ENCODE data around the gene RHCE.
"Not testable (repeated sequence)": the region's sequence is repeated elsewhere in the genome, so short reads cannot be mapped to it uniquely, and the experiment has no call there.

RHCE gene

GRCh38 chr1:25431955-25432719, 11.5 kb upstream of the RHCE start:
- Histone ChIP-seq H3K4me1 (ENCODE audit: insufficient read depth, low read length) (peaks cover 53% of the 10 kb centered on the region), H3K4me3 (ENCODE audit: low read depth in 1 of 2, low read length in 2 of 2) (peak overlapping the region; percentile 76 to 81), H3K27me3 (ENCODE audit: control insufficient read depth in 1 of 2, insufficient read depth in 2 of 2, low read length in 2 of 2) (no peaks in the 10 kb centered on the region), H3K9me3 (ENCODE audit: low read length) (no peaks in the 10 kb centered on the region), H3K9ac (ENCODE audit: low read length) (peak overlapping the region; percentile 67), H3K36me3 (ENCODE audit: insufficient read depth, low read length) (no peaks in the 10 kb centered on the region), H3K27ac (ENCODE audit: low read depth, low read length) (peak overlapping the region; percentile 76)

- Histone ChIP-seq H3K36me3 (ENCODE audit: insufficient read depth, low read length) (no peaks in the 10 kb centered on the region), H3K9ac (ENCODE audit: low read length) (peak overlapping the region; percentile 67), H3K27me3 (ENCODE audit: control insufficient read depth in 1 of 2, insufficient read depth in 2 of 2, low read length in 2 of 2) (no peaks in the 10 kb centered on the region), H3K9me3 (ENCODE audit: low read length) (no peaks in the 10 kb centered on the region), H3K27ac (ENCODE audit: low read depth, low read length) (peak overlapping the region; percentile 97), H3K4me3 (ENCODE audit: low read depth in 1 of 2, low read length in 2 of 2) (peak overlapping the region; percentile 76 to 81), H3K4me1 (ENCODE audit: insufficient read depth, low read length) (peaks cover 46% of the 10 kb centered on the region)
Measured at GRCh38 chr1:25430967-25431881, 10.6 kb upstream of the RHCE start.

- Histone ChIP-seq H3K9ac (ENCODE audit: low read length) (peak within 1 kb of the TSS; percentile 74), H3K36me3 (ENCODE audit: insufficient read depth, low read length) (no peaks in the 10 kb centered on the region), H3K27ac (ENCODE audit: low read depth, low read length) (peak within 1 kb of the TSS; percentile 97), H3K27me3 (ENCODE audit: control insufficient read depth in 1 of 2, insufficient read depth in 2 of 2, low read length in 2 of 2) (no peaks in the 10 kb centered on the region), H3K4me1 (ENCODE audit: insufficient read depth, low read length) (peaks cover 37% of the 10 kb centered on the region), H3K4me3 (ENCODE audit: low read depth in 1 of 2, low read length in 2 of 2) (peak within 1 kb of the TSS; percentile 81 to 93), H3K9me3 (ENCODE audit: low read length) (no peaks in the 10 kb centered on the region)
Measured at GRCh38 chr1:25430073-25430966, 9.7 kb upstream of the RHCE start, which contains the start of gene MACO1. Gene MACO1, plus strand, starts transcription at chr1:25430897. Its CDS starts 202 bp downstream, at chr1:25431099.

GRCh38 chr1:25428475-25429166, 8.0 kb upstream of the RHCE start:
- no peak overlapping the region for H3K4me3 ChIP-seq (ENCODE audit: low read depth in 1 of 2, low read length in 2 of 2)
- peaks cover 24% of the 10 kb centered on the region for H3K4me1 ChIP-seq (ENCODE audit: insufficient read depth, low read length)
- H3K36me3 ChIP-seq (ENCODE audit: insufficient read depth, low read length) = no peaks in the 10 kb centered on the region
- no peak overlapping the region for H3K9ac ChIP-seq (ENCODE audit: low read length)
- H3K27me3 ChIP-seq (ENCODE audit: control insufficient read depth in 1 of 2, insufficient read depth in 2 of 2, low read length in 2 of 2) = no peaks in the 10 kb centered on the region
- no peaks in the 10 kb centered on the region for H3K9me3 ChIP-seq (ENCODE audit: low read length)
- no peak overlapping the region for H3K27ac ChIP-seq (ENCODE audit: low read depth, low read length)

GRCh38 chr1:25427696-25428095, 7.1 kb upstream of the RHCE start:
- Histone ChIP-seq H3K36me3 (ENCODE audit: insufficient read depth, low read length) (no peaks in the 10 kb centered on the region), H3K27me3 (ENCODE audit: control insufficient read depth in 1 of 2, insufficient read depth in 2 of 2, low read length in 2 of 2) (no peaks in the 10 kb centered on the region), H3K9me3 (ENCODE audit: low read length) (no peaks in the 10 kb centered on the region), H3K4me3 (ENCODE audit: low read depth in 1 of 2, low read length in 2 of 2) (no peak overlapping the region), H3K9ac (ENCODE audit: low read length) (no peak overlapping the region), H3K27ac (ENCODE audit: low read depth, low read length) (no peak overlapping the region), H3K4me1 (ENCODE audit: insufficient read depth, low read length) (peaks cover 15% of the 10 kb centered on the region)

GRCh38 chr1:25425098-25426085, 4.8 kb upstream of the RHCE start:
- H3K9me3 ChIP-seq (ENCODE audit: low read length) = no peaks in the 10 kb centered on the region
- H3K27ac ChIP-seq (ENCODE audit: low read depth, low read length) = no peak overlapping the region
- H3K4me3 ChIP-seq (ENCODE audit: low read depth in 1 of 2, low read length in 2 of 2) = no peak overlapping the region
- peaks cover 5% of the 10 kb centered on the region for H3K4me1 ChIP-seq (ENCODE audit: insufficient read depth, low read length)
- no peaks in the 10 kb centered on the region for H3K27me3 ChIP-seq (ENCODE audit: control insufficient read depth in 1 of 2, insufficient read depth in 2 of 2, low read length in 2 of 2)
- H3K9ac ChIP-seq (ENCODE audit: low read length) = no peak overlapping the region
- no peaks in the 10 kb centered on the region for H3K36me3 ChIP-seq (ENCODE audit: insufficient read depth, low read length)

- not testable (repeated sequence) for H3K36me3 ChIP-seq (ENCODE audit: insufficient read depth, low read length); H3K4me1 ChIP-seq (ENCODE audit: insufficient read depth, low read length); H3K27me3 ChIP-seq (ENCODE audit: control insufficient read depth in 1 of 2, insufficient read depth in 2 of 2, low read length in 2 of 2); H3K27ac ChIP-seq (ENCODE audit: low read depth, low read length); H3K9ac ChIP-seq (ENCODE audit: low read length); H3K9me3 ChIP-seq (ENCODE audit: low read length); H3K4me3 ChIP-seq (ENCODE audit: low read depth in 1 of 2, low read length in 2 of 2)
Measured at GRCh38 chr1:25423206-25423605, 2.6 kb upstream of the RHCE start.

- H3K4me1 ChIP-seq (ENCODE audit: insufficient read depth, low read length); H3K9me3 ChIP-seq (ENCODE audit: low read length); H3K27ac ChIP-seq (ENCODE audit: low read depth, low read length); H3K27me3 ChIP-seq (ENCODE audit: control insufficient read depth in 1 of 2, insufficient read depth in 2 of 2, low read length in 2 of 2); H3K9ac ChIP-seq (ENCODE audit: low read length); H3K4me3 ChIP-seq (ENCODE audit: low read depth in 1 of 2, low read length in 2 of 2); H3K36me3 ChIP-seq (ENCODE audit: insufficient read depth, low read length): not testable (repeated sequence)
Measured at GRCh38 chr1:25419339-25419738, 1.3 kb downstream of the RHCE start.

GRCh38 chr1:25417280-25417679, 3.3 kb downstream of the RHCE start:
- H3K36me3 ChIP-seq (ENCODE audit: insufficient read depth, low read length); H3K4me3 ChIP-seq (ENCODE audit: low read depth in 1 of 2, low read length in 2 of 2); H3K27ac ChIP-seq (ENCODE audit: low read depth, low read length); H3K27me3 ChIP-seq (ENCODE audit: control insufficient read depth in 1 of 2, insufficient read depth in 2 of 2, low read length in 2 of 2); H3K9me3 ChIP-seq (ENCODE audit: low read length); H3K4me1 ChIP-seq (ENCODE audit: insufficient read depth, low read length); H3K9ac ChIP-seq (ENCODE audit: low read length): not testable (repeated sequence)

- H3K27ac ChIP-seq (ENCODE audit: low read depth, low read length); H3K4me1 ChIP-seq (ENCODE audit: insufficient read depth, low read length); H3K36me3 ChIP-seq (ENCODE audit: insufficient read depth, low read length); H3K9ac ChIP-seq (ENCODE audit: low read length); H3K4me3 ChIP-seq (ENCODE audit: low read depth in 1 of 2, low read length in 2 of 2); H3K27me3 ChIP-seq (ENCODE audit: control insufficient read depth in 1 of 2, insufficient read depth in 2 of 2, low read length in 2 of 2); H3K9me3 ChIP-seq (ENCODE audit: low read length): not testable (repeated sequence)
Measured at GRCh38 chr1:25414578-25414977, 6.0 kb downstream of the RHCE start.

Data from muscle layer of colon (tissue), 2 donors.